Umbilical cord (tissue), 2 donors: ENCODE measurements around the gene CPNE4. TPM values are rescaled to one million over a fixed set of nuclear protein-coding genes. Genes with fewer than 3 reads are reported as not detected.

Experiments
- DNase-seq: peaks from one replicate; pipeline ENCODE4 v3.0.0-alpha.2; 2015; ENCODE audit warnings: low spot score
- total RNA-seq: library from RNA; depleted of rRNA; stranded (reverse); fragments of >200 nt; gene quantifications from one replicate; pipeline ENCODE4 v1.2.3, GENCODE V29; 2014; ENCODE audit warnings: low replicate concordance; ENCODE audit not compliant: insufficient read depth

The CPNE4 gene
- total RNA-seq, 1 donor from 2014 or later: 5.3 TPM

DNA sequence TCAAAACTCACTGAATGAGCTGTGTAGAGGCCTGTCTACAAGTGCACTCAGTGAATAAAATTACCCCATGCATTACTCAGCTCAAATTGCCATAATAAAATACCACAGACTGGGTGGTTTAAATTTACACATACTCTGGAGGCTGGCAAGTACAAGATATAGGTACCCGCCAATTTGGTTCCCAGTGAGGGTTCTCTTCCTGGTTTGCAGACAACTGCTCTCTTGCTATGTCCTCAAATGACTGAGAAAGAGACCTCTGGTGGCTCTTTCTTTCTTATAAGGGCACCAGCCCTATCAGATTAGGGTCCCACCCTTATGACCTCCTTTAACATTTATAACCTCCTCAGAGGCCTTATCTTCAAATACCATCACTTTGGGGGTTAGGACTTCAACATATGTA lies 237.0 kb downstream of the CPNE4 start:
- no peak for DNase-seq

DNA sequence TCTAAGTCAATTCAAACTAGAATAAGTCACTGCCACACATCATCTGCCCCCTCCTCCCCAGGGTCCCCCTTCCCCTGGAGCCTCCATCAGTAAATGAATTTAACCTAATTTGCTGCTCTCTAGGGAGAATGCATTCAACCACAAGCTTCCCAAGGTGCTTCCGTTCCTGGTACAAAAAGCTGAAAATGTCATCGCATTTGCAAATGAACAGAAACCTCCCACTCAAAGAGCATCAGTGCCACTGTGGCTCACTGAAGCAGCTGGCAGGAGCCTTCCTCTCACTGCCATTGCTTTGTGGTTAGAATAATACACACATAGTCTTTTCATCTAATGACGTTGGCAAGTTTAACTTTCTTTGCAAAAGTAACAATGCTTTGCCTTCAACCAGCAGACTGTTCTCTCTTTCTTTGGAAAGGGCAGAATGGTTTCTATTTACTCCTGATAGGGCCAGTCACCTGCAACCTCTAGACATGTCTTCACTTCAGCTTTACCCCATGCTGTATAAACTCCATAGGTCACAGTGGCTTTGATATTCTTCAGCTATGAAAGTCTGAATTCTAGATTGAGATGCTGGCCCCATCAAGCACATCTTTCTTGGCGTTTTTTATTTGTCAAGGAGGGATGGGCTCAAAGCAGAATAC lies 238.1 kb downstream of the CPNE4 start:
- DNase-seq: no peak

DNA sequence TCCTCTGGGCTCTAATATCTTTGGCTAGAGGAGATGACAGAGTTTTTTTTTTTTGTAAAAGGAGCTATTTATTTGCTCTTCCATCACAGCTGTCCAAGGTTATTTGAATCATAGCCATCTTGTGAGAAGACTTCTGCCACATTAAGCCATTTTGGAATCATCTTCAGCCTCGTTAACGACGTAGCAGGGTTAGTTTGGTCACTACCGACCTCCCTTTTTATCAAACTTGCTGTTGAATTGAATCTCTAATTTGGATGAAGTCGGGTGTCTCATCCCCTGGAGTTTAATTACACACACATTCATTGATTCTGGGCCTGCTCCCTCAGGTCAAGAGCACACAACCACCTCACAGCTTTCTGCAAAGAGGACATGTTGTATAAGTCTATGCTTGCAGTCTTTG lies 238.7 kb downstream of the CPNE4 start:
- no peak for DNase-seq

DNA sequence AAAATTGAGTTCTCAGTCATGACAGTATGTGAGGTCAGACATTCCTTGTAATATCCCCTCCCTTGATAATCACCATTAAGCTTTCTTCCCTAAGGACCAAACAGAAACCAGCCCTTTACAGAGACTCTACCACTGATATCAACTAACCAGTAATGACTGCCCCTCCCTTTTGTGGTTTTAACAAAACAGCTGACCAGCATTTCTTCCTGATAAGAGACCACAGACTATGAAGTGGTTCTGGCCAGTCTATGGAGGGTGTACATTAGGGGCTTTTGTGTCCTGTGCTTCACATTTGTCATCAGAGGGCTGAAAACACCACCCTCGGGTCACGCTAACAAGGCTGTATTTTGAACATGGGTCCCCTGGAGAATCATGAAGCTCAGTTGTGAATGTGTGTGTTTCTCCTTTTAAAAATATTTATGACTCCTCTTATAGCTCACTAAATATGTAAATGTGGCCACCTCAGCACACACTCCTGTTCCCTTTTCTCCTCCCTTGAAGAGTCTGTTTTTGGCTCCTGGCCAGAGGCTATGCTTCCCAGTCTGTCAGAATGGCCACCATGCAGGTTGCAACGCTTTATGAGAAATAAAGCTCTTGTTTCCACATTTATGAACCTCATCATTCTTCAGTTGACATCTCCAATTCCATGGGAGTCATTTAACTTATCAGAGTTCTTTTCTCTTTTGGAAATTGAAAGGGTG lies 239.3 kb downstream of the CPNE4 start:
- peak; percentile 59 for DNase-seq

DNA sequence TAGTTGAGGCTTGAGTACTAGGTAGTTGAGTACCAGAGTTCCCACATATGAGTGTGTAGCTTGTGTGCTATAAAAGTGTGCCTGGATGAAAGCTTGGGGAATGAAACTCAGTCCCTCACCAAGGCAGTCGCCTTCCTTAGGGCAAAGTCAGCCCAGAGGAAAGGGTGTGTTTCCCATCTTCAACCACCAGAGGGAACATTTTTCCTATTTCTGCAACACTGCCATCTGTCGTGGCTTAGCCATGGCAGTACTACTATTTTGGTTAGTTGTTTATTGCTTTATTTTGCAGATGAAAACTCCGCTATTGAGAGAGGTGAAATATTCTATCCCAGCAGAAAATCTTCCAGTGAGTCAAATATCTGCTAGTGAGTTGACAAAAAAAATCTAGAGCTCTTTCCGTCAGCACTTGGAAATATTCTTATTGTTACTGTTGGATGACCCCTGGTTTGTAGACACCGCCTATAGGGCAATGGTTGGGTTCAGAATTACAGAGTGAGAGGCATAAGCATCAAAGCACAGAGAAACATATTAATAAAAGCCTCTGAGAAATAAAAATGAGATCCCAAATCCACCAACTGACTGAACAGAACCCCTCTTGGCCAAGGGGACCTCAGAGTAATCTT lies 239.9 kb downstream of the CPNE4 start:
- peak; percentile 48 for DNase-seq

DNA sequence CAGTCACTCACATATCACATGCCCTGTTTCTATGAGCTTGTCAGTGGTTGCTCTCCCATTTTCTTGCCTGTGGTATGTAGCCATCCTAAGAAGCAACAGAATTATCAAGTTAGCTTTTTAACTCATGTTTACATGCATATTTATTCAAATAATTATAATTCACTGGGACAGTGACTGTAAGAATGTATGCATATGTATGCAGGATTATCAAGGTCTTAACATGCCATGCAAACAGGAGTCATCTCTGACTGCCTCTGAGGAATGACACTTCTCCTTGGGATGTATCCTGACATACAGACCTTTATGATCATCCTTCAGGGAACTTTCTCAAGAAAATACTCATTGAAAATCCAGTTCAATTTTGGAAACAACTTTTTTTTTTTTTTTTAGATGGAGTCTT lies 240.9 kb downstream of the CPNE4 start:
- no peak for DNase-seq

DNA sequence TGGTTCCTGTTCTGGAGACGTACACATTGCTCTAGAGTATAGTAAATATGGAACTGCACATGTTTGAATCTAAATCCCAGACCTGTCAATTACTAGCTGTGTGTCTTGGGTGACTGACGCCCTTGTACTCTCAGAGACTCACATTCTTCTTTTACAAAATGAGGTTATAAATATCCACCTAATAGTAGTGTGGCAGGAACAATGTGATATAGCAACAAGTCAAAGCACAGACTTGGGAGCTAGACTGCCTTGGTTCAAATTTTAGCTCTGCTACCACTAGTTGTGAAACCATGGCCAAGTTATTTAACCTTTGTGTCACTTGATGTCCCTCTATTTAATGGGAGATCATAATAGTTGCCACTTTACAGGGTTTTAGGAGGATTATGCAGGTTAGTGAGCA lies 245.6 kb downstream of the CPNE4 start:
- DNase-seq: no peak

DNA sequence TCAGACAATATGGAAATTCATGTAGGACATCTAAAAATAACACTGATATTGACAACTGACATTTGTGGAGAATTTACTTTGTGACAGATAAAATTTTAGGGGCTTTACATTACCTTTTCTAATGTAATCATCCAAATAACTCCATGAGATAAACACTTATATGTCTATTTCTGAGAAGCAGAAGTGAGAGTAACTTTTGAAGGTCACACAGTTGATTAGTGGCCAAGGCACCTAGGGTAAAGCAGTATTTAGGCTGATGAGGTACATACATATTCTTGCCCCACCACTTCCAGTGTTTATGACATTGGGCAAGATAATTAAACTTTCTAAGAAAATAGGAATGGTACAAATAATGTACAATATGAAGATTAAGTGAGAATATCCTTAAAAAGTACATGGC lies 248.4 kb downstream of the CPNE4 start:
- DNase-seq: no peak

DNA sequence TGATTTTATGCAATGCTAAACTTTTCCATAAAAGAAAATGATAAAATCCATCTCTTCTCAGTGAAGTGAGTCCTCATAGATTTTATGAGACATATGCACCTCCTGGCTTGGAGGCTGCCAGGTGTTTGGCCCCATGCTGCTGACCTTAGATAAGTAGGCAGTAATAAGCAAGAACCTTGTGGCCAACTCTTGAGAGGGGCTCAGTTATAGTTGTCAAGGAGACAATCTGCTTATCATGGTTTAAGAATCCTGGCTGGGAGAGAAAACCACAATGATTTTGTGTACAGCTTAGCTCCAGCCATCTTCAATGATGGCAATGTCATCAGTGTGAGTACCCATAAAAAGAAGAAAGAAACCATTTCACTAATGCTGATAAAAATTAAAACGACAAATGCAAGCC lies 252.1 kb downstream of the CPNE4 start:
- no peak for DNase-seq

DNA sequence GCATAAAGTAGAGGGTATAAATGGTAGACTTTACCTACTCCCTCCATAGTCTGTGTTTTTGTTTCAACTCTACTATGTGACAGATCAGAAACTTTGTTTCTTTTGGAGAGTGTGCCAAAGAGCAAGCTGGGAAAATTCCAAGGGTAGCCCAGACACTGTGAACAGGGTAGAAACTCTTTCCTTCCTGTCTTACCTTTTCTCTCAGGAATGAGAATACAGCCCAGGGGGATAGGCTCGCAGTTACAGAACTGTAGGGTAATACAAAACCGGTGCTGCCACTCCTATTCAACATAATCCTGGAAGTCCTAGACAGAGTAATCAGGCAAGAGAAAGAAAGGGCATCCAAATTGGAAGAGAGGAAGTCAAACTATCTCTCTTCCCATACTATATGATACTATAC lies 256.3 kb downstream of the CPNE4 start:
- no peak for DNase-seq

DNA sequence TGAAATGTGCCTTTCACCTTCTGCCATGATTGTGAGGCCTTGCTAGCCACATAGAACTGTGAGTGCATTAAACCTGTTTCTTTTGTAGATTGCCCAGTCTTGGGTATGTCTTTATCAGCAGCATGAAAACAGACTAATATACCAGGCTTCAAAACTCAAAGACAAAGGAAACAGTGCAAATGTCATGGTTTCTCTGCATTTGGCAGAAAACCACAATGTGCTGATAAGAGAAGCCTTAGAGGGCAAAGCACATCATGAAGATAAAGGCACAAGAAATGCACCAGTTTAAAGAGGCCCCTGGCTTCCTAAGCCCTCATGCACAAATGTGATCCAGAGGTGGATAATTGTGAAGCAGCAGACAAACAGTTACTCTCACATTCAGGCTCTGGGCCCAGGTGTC lies 259.2 kb downstream of the CPNE4 start:
- no peak for DNase-seq

DNA sequence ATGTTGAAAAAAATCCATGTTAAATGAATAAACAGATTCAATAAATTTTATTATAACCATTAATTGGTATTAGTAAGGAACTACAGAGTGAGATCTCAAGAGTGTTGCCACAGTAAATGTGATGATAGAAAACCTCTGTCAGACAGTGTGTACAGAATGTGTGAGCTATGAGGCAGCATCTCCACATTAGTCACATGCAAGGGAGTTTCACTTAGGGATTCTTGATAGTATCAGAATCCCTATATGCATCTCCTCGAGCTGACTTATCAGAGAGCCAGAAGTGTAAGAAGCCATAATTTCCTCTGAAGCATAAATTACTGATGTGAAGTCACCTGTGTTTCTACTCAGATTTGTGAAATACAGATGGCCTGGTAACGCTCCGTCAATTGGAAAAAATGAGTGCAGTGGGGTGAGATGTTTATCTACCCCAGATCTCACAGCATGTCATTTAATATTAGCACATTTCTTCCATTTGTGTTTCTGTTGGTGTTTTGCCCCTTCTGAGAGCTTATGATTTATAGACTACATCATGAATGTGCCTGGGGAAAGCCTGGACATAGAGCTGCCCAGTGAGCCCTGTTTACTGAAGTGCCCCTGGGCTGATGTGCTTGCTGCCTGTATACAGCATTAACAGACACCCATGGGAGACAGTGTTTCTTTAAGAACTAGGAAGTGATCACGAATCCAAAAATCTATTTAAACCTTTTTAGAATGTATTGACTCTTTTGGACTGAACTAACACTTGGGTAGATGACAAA lies 262.4 kb downstream of the CPNE4 start:
- no peak for DNase-seq

DNA sequence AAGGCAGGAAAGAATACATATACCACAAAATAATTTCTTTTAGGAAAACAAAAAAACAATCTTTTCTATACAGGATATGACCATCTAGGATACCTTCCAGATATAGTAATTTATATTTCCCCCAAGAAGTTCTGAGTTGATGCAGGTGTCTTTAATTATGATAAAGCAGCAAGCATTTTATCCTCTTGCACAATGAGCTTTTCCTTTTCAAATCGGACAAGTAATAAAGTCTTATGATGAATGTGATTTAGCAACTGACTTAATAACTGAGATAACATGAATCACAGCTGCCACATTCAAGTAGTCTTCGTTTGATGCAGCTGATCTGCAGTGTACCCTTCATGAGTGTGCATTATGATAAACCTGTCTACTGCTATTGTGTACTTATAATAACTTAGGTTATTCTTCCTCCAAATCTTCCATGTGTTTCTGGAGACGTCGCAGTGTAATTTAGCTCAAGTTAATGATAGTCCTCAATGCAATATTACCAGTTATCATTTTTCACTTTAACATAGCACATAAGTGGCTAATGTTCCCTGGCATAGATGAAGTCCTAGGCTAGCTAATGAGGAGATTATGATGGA lies 271.7 kb downstream of the CPNE4 start:
- no peak for DNase-seq

DNA sequence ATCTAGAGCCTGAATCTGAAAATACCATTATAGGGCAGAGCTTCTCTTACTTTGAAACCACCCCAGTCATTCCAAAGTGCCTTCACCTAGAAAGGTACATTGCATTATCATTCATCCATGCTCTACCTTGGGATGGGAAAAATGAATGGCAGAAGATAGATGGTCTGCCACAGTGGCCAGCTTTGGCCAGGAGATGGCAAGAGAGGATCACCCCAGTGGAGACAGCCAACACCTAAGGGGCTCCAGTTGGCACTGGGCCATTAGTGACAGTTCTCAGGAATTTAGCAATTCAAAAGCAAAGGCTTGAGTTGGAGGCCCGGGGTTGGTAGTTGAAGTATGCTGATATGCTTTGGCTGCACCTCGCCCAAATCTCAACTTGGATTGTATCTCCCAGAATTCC lies 278.4 kb downstream of the CPNE4 start:
- no peak for DNase-seq

DNA sequence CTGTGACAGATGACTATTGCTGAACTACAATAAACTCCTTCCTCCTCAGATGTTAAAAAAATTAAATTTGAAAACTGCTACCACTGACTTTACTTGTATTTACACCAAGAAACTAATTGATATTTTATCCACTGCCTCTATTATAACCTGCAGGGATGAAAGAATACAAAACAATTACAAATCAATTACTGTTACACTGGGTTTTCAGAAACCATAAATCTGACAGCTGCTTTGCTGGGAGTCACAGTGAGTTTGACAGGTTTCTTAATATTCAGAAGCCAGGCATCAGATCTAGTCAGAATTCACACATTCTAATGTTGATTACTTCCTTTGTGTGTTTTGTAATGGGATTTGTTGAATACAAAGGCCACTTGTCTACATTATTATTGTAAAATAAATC lies 279.4 kb downstream of the CPNE4 start:
- no peak for DNase-seq

DNA sequence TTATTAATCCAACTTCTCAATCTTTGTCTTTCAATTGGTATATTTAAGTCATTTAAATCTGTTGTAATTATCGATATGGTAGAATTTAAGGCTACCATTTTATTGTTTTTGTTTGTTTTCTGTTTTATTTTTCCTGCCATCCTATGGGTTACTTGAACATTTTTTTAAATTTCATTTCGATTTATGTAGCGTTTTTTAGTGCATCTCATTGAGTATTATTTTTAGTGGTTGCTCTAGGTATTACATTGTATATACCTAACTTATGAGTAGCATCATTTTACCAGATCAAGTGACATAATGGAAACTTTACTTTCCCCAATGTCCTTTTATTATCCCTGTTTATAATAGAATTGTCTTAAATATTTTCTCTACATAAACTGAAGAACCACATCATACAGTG lies 284.6 kb downstream of the CPNE4 start:
- no peak for DNase-seq

DNA sequence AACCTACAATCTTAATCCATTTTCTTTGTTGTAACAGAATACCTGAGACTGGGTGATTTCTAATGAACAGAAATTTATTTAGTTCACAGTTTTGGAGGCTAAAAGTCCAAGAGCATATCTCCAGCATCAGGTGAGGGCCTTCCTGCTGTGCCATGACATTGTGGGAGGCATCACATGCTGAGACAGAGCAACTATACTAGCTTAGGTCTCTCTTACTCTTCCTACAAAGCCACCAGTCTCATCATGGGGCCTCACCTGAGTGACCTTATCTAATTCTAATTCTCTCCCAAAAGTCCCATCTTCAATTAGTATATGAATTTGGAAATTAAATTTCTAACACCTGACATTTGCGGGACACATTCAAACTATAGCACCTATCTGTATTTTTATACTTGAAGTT lies 285.0 kb downstream of the CPNE4 start:
- no peak for DNase-seq

DNA sequence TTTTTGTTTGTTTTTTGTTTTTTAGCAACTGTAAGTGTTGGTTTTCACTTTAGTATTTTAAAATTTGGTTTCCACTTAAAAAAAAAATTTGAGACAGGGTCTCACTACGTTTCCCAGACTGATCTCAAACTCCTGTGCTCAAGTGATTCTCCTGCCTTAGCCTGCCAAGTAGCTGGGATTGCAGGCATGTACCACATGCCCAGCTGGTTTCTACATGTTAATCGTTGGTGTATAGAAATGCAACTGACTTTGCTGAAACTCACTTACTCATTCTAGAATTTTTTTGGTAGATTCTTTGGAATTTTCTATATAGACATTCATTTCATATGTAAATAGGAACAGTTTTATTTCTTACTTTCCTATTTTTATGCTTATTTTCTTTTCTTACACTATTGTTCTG lies 287.3 kb downstream of the CPNE4 start:
- DNase-seq: no peak

DNA sequence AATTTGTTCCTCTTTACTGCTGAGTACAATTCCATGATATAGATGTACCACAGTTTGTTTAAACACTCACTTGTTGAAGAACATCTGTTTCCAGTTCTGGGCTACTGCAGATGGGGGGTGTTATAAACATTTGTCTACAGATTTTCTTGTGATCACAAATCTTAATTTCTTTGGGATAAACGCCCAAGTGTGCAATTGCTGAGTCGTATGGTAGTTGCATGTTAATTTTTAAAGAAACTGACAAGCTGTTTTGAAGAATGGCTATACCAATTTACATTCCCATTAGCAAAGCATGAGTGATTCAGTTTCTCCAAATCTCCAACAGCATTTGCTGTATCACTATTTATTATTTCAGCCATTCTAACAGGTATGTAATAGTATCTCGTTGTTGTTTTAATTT lies 290.0 kb downstream of the CPNE4 start:
- DNase-seq: no peak

DNA sequence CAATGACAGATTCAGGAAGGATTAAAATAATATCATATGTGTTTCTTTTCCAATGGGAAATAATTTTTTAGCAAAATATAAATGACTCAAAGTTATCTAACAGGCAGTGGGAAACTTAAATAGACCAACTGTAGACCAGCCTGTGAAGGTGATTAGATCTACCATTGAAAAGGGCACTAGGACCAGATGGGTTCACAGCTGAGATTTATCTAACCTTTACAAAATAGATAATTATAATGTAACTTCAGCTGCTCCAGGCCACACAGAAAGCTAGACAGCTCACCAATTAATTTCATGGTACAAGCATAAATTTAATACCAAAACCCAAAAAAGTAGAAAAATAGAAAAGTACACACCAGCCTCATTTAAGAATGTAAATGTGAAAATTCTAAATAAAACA lies 291.7 kb downstream of the CPNE4 start:
- no peak for DNase-seq

DNA sequence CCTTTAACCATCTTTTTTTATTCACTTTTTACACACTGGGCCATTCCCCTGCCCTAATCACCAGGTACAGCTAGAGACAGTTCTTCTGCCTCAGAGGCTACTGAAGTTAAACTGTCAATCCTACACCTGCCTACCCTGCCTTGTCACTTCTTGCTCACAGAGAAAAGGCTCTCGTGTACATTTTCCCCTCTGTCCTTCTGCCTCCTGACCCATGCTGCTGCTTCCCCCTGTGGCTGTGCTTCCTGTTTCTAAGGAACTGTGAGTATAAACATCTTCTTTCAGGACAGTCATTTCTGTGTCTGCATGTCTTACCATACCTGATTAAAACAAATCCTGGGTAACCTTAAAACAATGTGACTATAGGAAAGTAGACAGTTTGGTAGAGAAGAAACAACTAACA lies 295.6 kb downstream of the CPNE4 start:
- DNase-seq: no peak

DNA sequence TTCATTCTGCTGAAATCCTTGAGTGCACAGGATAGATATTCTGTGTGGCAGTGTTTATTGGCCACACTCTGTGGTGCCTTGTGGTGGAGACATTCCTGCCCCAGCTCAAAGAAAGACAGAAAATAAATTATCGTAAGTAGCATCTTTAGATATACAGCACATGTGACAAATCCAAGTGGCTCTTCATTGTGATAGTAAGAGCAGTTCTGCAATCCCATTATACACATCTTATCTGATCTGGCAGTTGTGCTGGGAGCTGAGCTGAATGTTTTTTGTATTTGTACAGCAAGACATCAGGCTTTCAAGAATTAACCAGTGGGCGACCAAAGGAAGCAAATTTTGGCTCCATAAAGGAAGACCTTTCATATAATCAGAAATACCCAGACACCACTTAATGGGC lies 296.7 kb downstream of the CPNE4 start:
- DNase-seq: no peak
